GM12878 (cell line): ENCODE measurements around the gene MAPT. TPM values are rescaled to one million over a fixed set of nuclear protein-coding genes. Genes with fewer than 3 reads are reported as not detected.

Experiments
- ATAC-seq: fragments of 200-7000 bp; cut with Tn5 transposase; 3 replicates; pipeline ENCODE4 v1.9.1; 2020; ENCODE audit warnings: mild to moderate bottlenecking, moderate library complexity
- BruUV-seq: library from RNA; stranded (reverse); fragments of 400-500 nt; replicated peaks from 2 replicates; lab custom pipeline; 2021; lab: Mats Ljungman, UMichigan
- CTCF ChIA-PET: fragments of 300-600 bp; sonication (Branson Sonifier 250); formaldehyde crosslinking; extraction: SDS; loops from one replicate; lab custom pipeline; 2021; ENCODE audit warnings: inconsistent platforms; lab: Yijun Ruan, JAX
- POLR2A ChIA-PET: fragments of 350-600 bp; formaldehyde crosslinking; extraction: SDS; loops from one replicate; lab custom pipeline; 2021; ENCODE audit warnings: inconsistent platforms; lab: Charles Lee
- RAD21 ChIA-PET: fragments of 300-600 bp; sonication (Branson Sonifier 250); formaldehyde crosslinking; loops from one replicate; lab custom pipeline; 2023; ENCODE audit warnings: antibody characterized with exemption; ENCODE audit not compliant: unreplicated experiment; lab: Charles Lee
- SMC1A ChIA-PET: fragments of 300-600 bp; sonication (Branson Sonifier 250); formaldehyde crosslinking; loops from one replicate; lab custom pipeline; 2023; ENCODE audit not compliant: unreplicated experiment, uncharacterized antibody; lab: Charles Lee
- DNase-seq: peaks from one replicate; pipeline ENCODE4 v3.0.0-alpha.2; 2011; ENCODE audit warnings: low read depth, low spot score
- FAIRE-seq: peaks from 3 replicates; lab custom pipeline; 2011; peaks lifted over from hg19 to GRCh38; lab: Jason Lieb, UNC
- H2AFZ ChIP-seq: 2 replicates; pipeline ENCODE4 v1.6.0; 2011; ENCODE audit warnings: low read depth, low read length, control low read depth; ENCODE audit not compliant: control insufficient read depth
- H3K27ac ChIP-seq: 2 replicates; pipeline ENCODE4 v1.5.1; 2011; ENCODE audit warnings: control low read depth; ENCODE audit not compliant: control insufficient read depth, insufficient read depth
- H3K27me3 ChIP-seq, 2 experiments: replicated peaks in 1 of 2; 2 replicates each; pipeline versions ENCODE4 v1.6.0 to v1.6.1; 2011; ENCODE audit warnings: low read length in 1 of 2; ENCODE audit not compliant: control insufficient read depth in 2 of 2, insufficient read depth in 2 of 2
- H3K36me3 ChIP-seq, 2 experiments: 2 replicates each; pipeline ENCODE4 v1.5.1; 2011; ENCODE audit warnings: low read length in 1 of 2; ENCODE audit not compliant: control insufficient read depth in 2 of 2, insufficient read depth in 2 of 2
- H3K4me1 ChIP-seq: 2 replicates; pipeline ENCODE4 v1.6.1; 2011; ENCODE audit warnings: mild to moderate bottlenecking, low read length, moderate library complexity, mixed read lengths; ENCODE audit not compliant: control insufficient read depth, insufficient read depth
- H3K4me2 ChIP-seq: 2 replicates; pipeline ENCODE4 v1.6.0; 2011; ENCODE audit warnings: control low read depth; ENCODE audit not compliant: control insufficient read depth, insufficient read depth
- H3K4me3 ChIP-seq: fragments of 200-600 bp; sonication (generic); 2 replicates; pipeline ENCODE4 v1.5.1; 2016
- H3K79me2 ChIP-seq: 2 replicates; pipeline ENCODE4 v1.6.0; 2011; ENCODE audit warnings: low read length; ENCODE audit not compliant: control insufficient read depth, insufficient read depth
- H3K9ac ChIP-seq: 2 replicates; pipeline ENCODE4 v1.8.0; 2011; ENCODE audit warnings: low read length, control low read depth, mixed read lengths; ENCODE audit not compliant: control insufficient read depth, insufficient read depth
- H3K9me3 ChIP-seq: replicated peaks from 3 replicates; pipeline ENCODE4 v1.5.1; 2011; ENCODE audit warnings: mild to moderate bottlenecking, low read length; ENCODE audit not compliant: control insufficient read depth, insufficient read depth
- H4K20me1 ChIP-seq: 2 replicates; pipeline ENCODE4 v1.6.0; 2011; ENCODE audit not compliant: control insufficient read depth, insufficient read depth
- CHD1 ChIP-seq: IDR thresholded peaks from 2 replicates; pipeline ENCODE4 v1.6.1; 2012; ENCODE audit warnings: low read depth, low read length, improper control_type of control experiment
- EED ChIP-seq: sonication (generic); IDR thresholded peaks from 2 replicates; pipeline ENCODE4 v1.6.1; 2016; ENCODE audit warnings: antibody characterized with exemption, low read depth
- GABPA ChIP-seq: IDR thresholded peaks from 2 replicates; pipeline ENCODE4 v1.6.1; 2014; ENCODE audit warnings: antibody characterized with exemption, low read depth, mild to moderate bottlenecking, inconsistent platforms
- MEF2B ChIP-seq: fragments of 450-650 bp; IDR thresholded peaks from 2 replicates; pipeline ENCODE4 v1.6.1; 2018; ENCODE audit warnings: mild to moderate bottlenecking, moderate library complexity; ENCODE audit not compliant: partially characterized antibody, poor library complexity, severe bottlenecking
- RBBP5 ChIP-seq: fragments of 200-600 bp; sonication (generic); conservative IDR thresholded peaks from 2 replicates; pipeline ENCODE4 v1.6.1; 2016
- SMAD5 ChIP-seq: IDR thresholded peaks from 2 replicates; pipeline ENCODE4 v1.6.1; 2016; ENCODE audit warnings: antibody characterized with exemption, low read depth
- SUPT20H ChIP-seq: IDR thresholded peaks from 2 replicates; pipeline ENCODE4 v1.6.1; 2011; ENCODE audit warnings: low read depth, mild to moderate bottlenecking, low read length, moderate library complexity, borderline replicate concordance; ENCODE audit not compliant: control insufficient read depth
- WGBS: methylation state at CpG from one replicate; pipeline ENCODE4 v1.1.6; 2016; ENCODE audit warnings: low lambda C conversion rate; ENCODE audit not compliant: insufficient replicate concordance, insufficient coverage; ENCODE audit errors: missing lambda C conversion rate; 5-methylcytosine and 5-hydroxymethylcytosine counted together
- in situ Hi-C: fragments of 300-500 bp; cut with MboI; formaldehyde crosslinking; loops from 9 replicates; pipeline ENCODE4 v1.14.3; 2018; ENCODE audit warnings: mixed read lengths
- intact Hi-C: fragments of 100-400 bp; cut with micrococcal nuclease; formaldehyde crosslinking; loops from one replicate; pipeline ENCODE4 v1.14.2; 2022; ENCODE audit not compliant: unreplicated experiment
- polyA plus RNA-seq, 11 experiments: library from polyadenylated mRNA; depleted of rRNA in 4 of 11; unstranded in 6 of 11; stranded (reverse) in 5 of 11; fragments of >200 nt; fragmentation: Nextera tagmentation in 4 of 11; fragmentation: Illumina TruSeq in 1 of 11; extraction: Ambion mirVana in 4 of 11; extraction: Trizol in 1 of 11; gene quantifications; 1 replicate in 1 of 11; 2 replicates in 10 of 11; pipeline versions ENCODE4 v1.2.1 to v1.2.3, GENCODE V29; 2011 to 2016; ENCODE audit warnings: inconsistent platforms in 2 of 11, missing spikeins in 2 of 11, low read depth in 1 of 11
- total RNA-seq, 4 experiments: library from RNA; depleted of rRNA in 3 of 4; stranded (reverse); fragments of >200 nt in 3 of 4; fragmentation: Illumina TruSeq in 1 of 4; extraction: Trizol in 1 of 4; gene quantifications; 2 replicates each; pipeline versions ENCODE4 v1.2.1 to v1.2.3, GENCODE V29; 2013 to 2021
- TF ChIP-seq, protein P1 (sequence below): IDR thresholded peaks from 2 replicates; pipeline ENCODE4 v1.6.1; 2011; ENCODE audit warnings: borderline replicate concordance, low read depth, mild to moderate bottlenecking, moderate library complexity, mixed read lengths, low read length; ENCODE audit not compliant: insufficient read depth; ENCODE audit errors: extremely low read length

Gene MAPT
- total and polyA plus RNA-seq, 10 of the 15 experiments (the other 5 are each of a cell fraction or from before 2014, with no cell fraction given), result under 0.01 to 0.05 (median 0.03) TPM; not detected in 7

DNA sequence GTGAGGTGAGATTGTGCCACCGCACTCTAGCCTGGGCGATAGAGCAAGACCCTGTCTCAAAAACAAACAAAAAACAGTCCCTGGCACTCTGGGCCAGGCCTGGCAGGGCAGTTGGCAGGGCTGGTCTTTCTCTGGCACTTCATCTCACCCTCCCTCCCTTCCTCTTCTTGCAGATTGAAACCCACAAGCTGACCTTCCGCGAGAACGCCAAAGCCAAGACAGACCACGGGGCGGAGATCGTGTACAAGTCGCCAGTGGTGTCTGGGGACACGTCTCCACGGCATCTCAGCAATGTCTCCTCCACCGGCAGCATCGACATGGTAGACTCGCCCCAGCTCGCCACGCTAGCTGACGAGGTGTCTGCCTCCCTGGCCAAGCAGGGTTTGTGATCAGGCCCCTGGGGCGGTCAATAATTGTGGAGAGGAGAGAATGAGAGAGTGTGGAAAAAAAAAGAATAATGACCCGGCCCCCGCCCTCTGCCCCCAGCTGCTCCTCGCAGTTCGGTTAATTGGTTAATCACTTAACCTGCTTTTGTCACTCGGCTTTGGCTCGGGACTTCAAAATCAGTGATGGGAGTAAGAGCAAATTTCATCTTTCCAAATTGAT lies 129.5 kb downstream of the MAPT start:
- ATAC-seq (no peak), FAIRE-seq (no peak), DNase-seq (no peak)
- H3K27me3 ChIP-seq, result no peaks in the 10 kb centered on the region
- TF ChIP-seq GABPA (no peak), SMAD5 (no peak), SUPT20H (no peak), CHD1 (no peak), RBBP5 (no peak), MEF2B (no peak)
- ChIA-PET CTCF (no interaction called here), RAD21 (no interaction called here), SMC1A (no interaction called here), POLR2A (no interaction called here)
- in situ Hi-C loops, result no loop called here
- no TSS peak for BruUV-seq
- H3K4me1 ChIP-seq, result peaks cover 21% of the 10 kb centered on the region
- H3K9ac ChIP-seq, result no peak overlapping the region
- H3K9me3 ChIP-seq, result no peaks in the 10 kb centered on the region
- no peaks in the 10 kb centered on the region for H4K20me1 ChIP-seq
- H3K4me2 ChIP-seq, result no peak overlapping the region
- no peaks in the 10 kb centered on the region for H3K79me2 ChIP-seq
- no peak overlapping the region for H3K4me3 ChIP-seq
- H3K36me3 ChIP-seq, result peaks cover 0 to 7% of the 10 kb centered on the region in 2 experiments; a peak in 2 of 4 replicates
- intact Hi-C loops, result no loop called here
- no peak overlapping the region for H2AFZ ChIP-seq
- 96% methylated on average over 24 of the region's 24 CpGs for WGBS
- H3K27ac ChIP-seq, result no peak overlapping the region

DNA sequence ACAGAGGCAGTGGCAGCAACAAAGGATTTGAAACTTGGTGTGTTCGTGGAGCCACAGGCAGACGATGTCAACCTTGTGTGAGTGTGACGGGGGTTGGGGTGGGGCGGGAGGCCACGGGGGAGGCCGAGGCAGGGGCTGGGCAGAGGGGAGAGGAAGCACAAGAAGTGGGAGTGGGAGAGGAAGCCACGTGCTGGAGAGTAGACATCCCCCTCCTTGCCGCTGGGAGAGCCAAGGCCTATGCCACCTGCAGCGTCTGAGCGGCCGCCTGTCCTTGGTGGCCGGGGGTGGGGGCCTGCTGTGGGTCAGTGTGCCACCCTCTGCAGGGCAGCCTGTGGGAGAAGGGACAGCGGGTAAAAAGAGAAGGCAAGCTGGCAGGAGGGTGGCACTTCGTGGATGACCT lies 130.2 kb downstream of the MAPT start:
- RAD21 ChIA-PET, result no interaction called here
- CTCF ChIA-PET, result no interaction called here

More for the DNA sequence above, 130.2 kb downstream of the MAPT start:
- ATAC-seq (no peak), DNase-seq (no peak), FAIRE-seq (no peak)
- H3K4me3 ChIP-seq, result no peak overlapping the region
- no peaks in the 10 kb centered on the region for H3K27me3 ChIP-seq
- in situ Hi-C loops, result no loop called here
- no peaks in the 10 kb centered on the region for H4K20me1 ChIP-seq
- no peak overlapping the region for H2AFZ ChIP-seq
- H3K9ac ChIP-seq, result no peak overlapping the region
- H3K27ac ChIP-seq, result no peak overlapping the region
- no peaks in the 10 kb centered on the region for H3K79me2 ChIP-seq
- 80% methylated on average over 6 of the region's 14 CpGs for WGBS
- ChIA-PET POLR2A (no interaction called here), SMC1A (no interaction called here)
- intact Hi-C loops, result no loop called here
- no peaks in the 10 kb centered on the region for H3K9me3 ChIP-seq
- H3K4me1 ChIP-seq, result peaks cover 20% of the 10 kb centered on the region
- no peak for TF ChIP-seq EED
- TF ChIP-seq, protein P1, sequence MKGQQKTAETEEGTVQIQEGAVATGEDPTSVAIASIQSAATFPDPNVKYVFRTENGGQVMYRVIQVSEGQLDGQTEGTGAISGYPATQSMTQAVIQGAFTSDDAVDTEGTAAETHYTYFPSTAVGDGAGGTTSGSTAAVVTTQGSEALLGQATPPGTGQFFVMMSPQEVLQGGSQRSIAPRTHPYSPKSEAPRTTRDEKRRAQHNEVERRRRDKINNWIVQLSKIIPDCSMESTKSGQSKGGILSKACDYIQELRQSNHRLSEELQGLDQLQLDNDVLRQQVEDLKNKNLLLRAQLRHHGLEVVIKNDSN, result no peak
- peaks cover 0 to 9% of the 10 kb centered on the region in 2 experiments; a peak in 2 of 4 replicates for H3K36me3 ChIP-seq
- BruUV-seq, result no TSS peak
- H3K4me2 ChIP-seq, result no peak overlapping the region
